HG03103 (cell line): Measurements from ENCODE around the gene STAG2.
"Not testable (repeated sequence)": the region's sequence is repeated elsewhere in the genome, so short reads cannot be mapped to it uniquely, and the experiment has no call there.

Source experiments
- ATAC-seq: cut with Tn5 transposase; IDR thresholded peaks from one replicate; pipeline ENCODE4 v1.9.1; 2021; ENCODE audit warnings: low read depth; ENCODE audit not compliant: unreplicated experiment

Gene STAG2

GRCh38 chrX:123961268-123962005 lies at the start of gene STAG2:
TSS of gene STAG2 (plus strand) at chrX:123961706. CDS start at chrX:124022628, 60,922 bp downstream.
- ATAC-seq: no peak

- ATAC-seq: no peak
These were observed 44.4 kb upstream of the STAG2 start for GRCh38 chrX:123917069-123917468.

- no peak for ATAC-seq
These were observed 43.3 kb upstream of the STAG2 start for GRCh38 chrX:123918106-123918721.

- no peak for ATAC-seq
These were observed 41.3 kb upstream of the STAG2 start for GRCh38 chrX:123920105-123920785.

GRCh38 chrX:123923211-123923610 lies 38.3 kb upstream of the STAG2 start:
- ATAC-seq: no peak

- ATAC-seq: no peak
These were observed 37.3 kb upstream of the STAG2 start for GRCh38 chrX:123924186-123924585.

- no peak for ATAC-seq
These were observed 33.7 kb upstream of the STAG2 start for GRCh38 chrX:123927845-123928244.

GRCh38 chrX:123932055-123932454 lies 29.5 kb upstream of the STAG2 start:
- not testable (repeated sequence) for ATAC-seq

- no peak for ATAC-seq
These were observed 18.4 kb upstream of the STAG2 start for GRCh38 chrX:123943074-123943473.

- ATAC-seq: no peak
These were observed 18.0 kb upstream of the STAG2 start for GRCh38 chrX:123943488-123943887.

- ATAC-seq: no peak
These were observed 11.7 kb upstream of the STAG2 start for GRCh38 chrX:123949846-123950245.

- ATAC-seq: no peak
These were observed 2.0 kb upstream of the STAG2 start for GRCh38 chrX:123959281-123960063.

GRCh38 chrX:123960956-123961267 lies 594 bp upstream of the STAG2 start:
- ATAC-seq: no peak

- ATAC-seq: no peak
These were observed 531 bp downstream of the STAG2 start for GRCh38 chrX:123962006-123962467.

- peak; percentile 51 for ATAC-seq
These were observed 1.4 kb downstream of the STAG2 start for GRCh38 chrX:123962794-123963373.

- no peak for ATAC-seq
These were observed 2.8 kb downstream of the STAG2 start for GRCh38 chrX:123964156-123964834.

- no peak for ATAC-seq
These were observed 4.2 kb downstream of the STAG2 start for GRCh38 chrX:123965712-123966111.

GRCh38 chrX:123967497-123967896 lies 6.0 kb downstream of the STAG2 start:
- no peak for ATAC-seq

- ATAC-seq: no peak
These were observed 7.0 kb downstream of the STAG2 start for GRCh38 chrX:123968383-123969050.
